NCI-H82 treated with DMSO at 0.1 percent for 48 hours (cell line): ENCODE measurements around the gene NCDN.
A peak's percentile ranks its signal among the peaks of the same experiment; 100 is the strongest.

Experiments used
- DNase-seq: peaks from one replicate; lab custom pipeline; 2025; ENCODE audit not compliant: unreplicated experiment; lab: John Stamatoyannopoulos, UW

NCDN gene

GRCh38 chr1:35554266-35555211 is 3.1 kb upstream of the NCDN start:
- DNase-seq, result no peak

- no peak for DNase-seq
These were observed 2.4 kb upstream of the NCDN start for GRCh38 chr1:35555212-35555584.

- DNase-seq, result no peak
These were observed 1.8 kb upstream of the NCDN start for GRCh38 chr1:35555601-35556477.

GRCh38 chr1:35556484-35557117 is 998 bp upstream of the NCDN start:
- no peak for DNase-seq

- peak; percentile 82 for DNase-seq
These were observed 435 bp upstream of the NCDN start, which contains the start of gene KIAA0319L for GRCh38 chr1:35557118-35557610. Gene KIAA0319L (minus strand): TSS chr1:35557403. CDS start chr1:35554491, 2,912 bp downstream.

GRCh38 chr1:35558374-35559316 is 1.0 kb downstream of the NCDN start:
- DNase-seq, result no peak

- DNase-seq, result no peak
These were observed 1.8 kb downstream of the NCDN start for GRCh38 chr1:35559317-35559944.

- DNase-seq, result no peak
These were observed 2.9 kb downstream of the NCDN start for GRCh38 chr1:35560256-35561225.

- no peak for DNase-seq
These were observed 3.8 kb downstream of the NCDN start for GRCh38 chr1:35561297-35561971.

GRCh38 chr1:35561972-35562680 is 4.5 kb downstream of the NCDN start:
- DNase-seq, result no peak

GRCh38 chr1:35563166-35563565 is 5.6 kb downstream of the NCDN start:
- no peak for DNase-seq

- peak; percentile 51 for DNase-seq
These were observed 6.7 kb downstream of the NCDN start for GRCh38 chr1:35564037-35564883.

GRCh38 chr1:35564884-35565741 is 7.5 kb downstream of the NCDN start:
- no peak for DNase-seq

GRCh38 chr1:35565742-35566133 is 8.1 kb downstream of the NCDN start:
- no peak for DNase-seq

- no peak for DNase-seq
These were observed 10.5 kb downstream of the NCDN start for GRCh38 chr1:35567947-35568558.
